Parathyroid adenoma (tissue), 2 donors: ENCODE results near the gene ZMYM2.

Experiments used
- H2AFZ ChIP-seq: fragments of 300-600 bp; sonication (generic); one replicate; pipeline ENCODE4 v1.7.0; 2017; ENCODE audit warnings: antibody characterized with exemption, mild to moderate bottlenecking
- H3K27ac ChIP-seq: fragments of 300-600 bp; sonication (generic); one replicate; pipeline ENCODE4 v1.7.0; 2017
- H3K27me3 ChIP-seq: fragments of 300-600 bp; sonication (generic); one replicate; pipeline ENCODE4 v1.7.0; 2017; ENCODE audit warnings: low read length; ENCODE audit not compliant: control insufficient read depth, insufficient read depth
- H3K36me3 ChIP-seq: fragments of 300-600 bp; sonication (generic); one replicate; pipeline ENCODE4 v1.7.0; 2017; ENCODE audit warnings: low read length; ENCODE audit not compliant: control insufficient read depth, insufficient read depth
- H3K4me1 ChIP-seq: fragments of 300-600 bp; sonication (generic); one replicate; pipeline ENCODE4 v1.7.0; 2017; ENCODE audit warnings: control low read depth
- H3K4me2 ChIP-seq: fragments of 300-600 bp; sonication (generic); one replicate; pipeline ENCODE4 v1.7.0; 2017; ENCODE audit warnings: low read length
- H3K4me3 ChIP-seq: fragments of 300-600 bp; sonication (generic); one replicate; pipeline ENCODE4 v1.7.0; 2017; ENCODE audit warnings: low read depth, low read length
- H3K79me2 ChIP-seq: fragments of 300-600 bp; sonication (generic); one replicate; pipeline ENCODE4 v1.7.0; 2017; ENCODE audit warnings: control low read depth
- H3K9ac ChIP-seq: fragments of 300-600 bp; sonication (generic); one replicate; pipeline ENCODE4 v1.7.0; 2017; ENCODE audit warnings: mild to moderate bottlenecking
- H3K9me3 ChIP-seq: fragments of 300-600 bp; sonication (generic); one replicate; pipeline ENCODE4 v1.7.0; 2017; ENCODE audit warnings: low read length; ENCODE audit not compliant: control insufficient read depth
- CTCF ChIP-seq: fragments of 300-600 bp; sonication (generic); IDR thresholded peaks from one replicate; pipeline ENCODE4 v1.7.0; 2017; ENCODE audit warnings: antibody characterized with exemption, mild to moderate bottlenecking
- donor health status: primary hyperparathyroidism.

ZMYM2 gene

DNA sequence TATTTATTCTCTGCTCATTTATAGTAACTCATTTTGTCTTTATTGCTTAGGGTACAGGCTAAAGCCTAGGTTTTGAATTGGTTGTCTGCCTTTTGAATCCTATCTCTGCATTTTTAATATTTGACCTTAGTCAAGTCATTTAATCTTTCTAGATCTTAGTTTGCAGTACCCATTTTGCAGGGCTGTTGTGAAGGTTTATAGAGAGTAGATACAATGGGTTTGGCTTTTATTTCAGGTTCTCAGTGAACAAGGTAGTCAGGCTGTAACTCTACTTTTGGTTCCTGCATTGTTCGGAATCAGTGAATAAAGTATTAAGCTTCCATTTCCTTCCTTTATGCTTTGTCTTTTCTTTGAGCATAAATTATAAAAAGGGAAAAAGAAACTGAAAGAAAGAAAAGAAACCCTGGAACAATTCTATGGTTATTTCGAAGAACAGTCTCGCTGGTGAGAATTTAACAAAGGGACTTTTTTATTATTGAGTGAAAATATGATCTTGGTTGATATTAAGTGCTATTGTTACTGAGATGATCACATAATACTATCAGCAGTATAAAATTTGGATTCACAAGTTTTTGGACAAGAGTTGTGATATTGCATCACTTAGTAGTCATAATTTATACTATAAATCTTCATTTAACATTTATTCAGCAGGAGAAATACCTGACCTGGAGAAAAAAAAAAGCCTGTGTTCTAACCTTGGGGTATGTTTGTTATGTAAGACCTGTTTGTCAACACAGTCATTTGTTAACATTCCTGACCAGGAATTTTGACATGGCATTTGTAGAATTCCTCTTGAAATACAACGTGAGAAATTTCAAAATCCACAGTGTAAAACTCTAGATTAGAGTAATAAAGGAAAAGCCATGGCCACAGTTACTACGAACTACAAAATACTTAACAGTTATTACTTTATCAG is 91.3 kb downstream of the ZMYM2 start:
- Histone ChIP-seq H3K27ac (no peak overlapping the region), H3K4me2 (no peak overlapping the region), H2AFZ (no peak overlapping the region), H3K9ac (no peak overlapping the region), H3K4me1 (no peaks in the 10 kb centered on the region), H3K9me3 (no peaks in the 10 kb centered on the region), H3K36me3 (no peaks in the 10 kb centered on the region), H3K4me3 (no peak overlapping the region), H3K79me2 (no peaks in the 10 kb centered on the region), H3K27me3 (no peaks in the 10 kb centered on the region)
- TF ChIP-seq CTCF, result no peak

GRCh38 chr13:20051366-20051765 is 92.8 kb downstream of the ZMYM2 start:
- Histone ChIP-seq H3K27me3 (no peaks in the 10 kb centered on the region), H3K4me2 (no peak overlapping the region), H3K9me3 (no peaks in the 10 kb centered on the region), H3K4me1 (no peaks in the 10 kb centered on the region), H3K9ac (no peak overlapping the region), H3K79me2 (no peaks in the 10 kb centered on the region), H3K36me3 (no peaks in the 10 kb centered on the region), H2AFZ (no peak overlapping the region), H3K4me3 (no peak overlapping the region), H3K27ac (no peak overlapping the region)
- TF ChIP-seq CTCF, result no peak

DNA sequence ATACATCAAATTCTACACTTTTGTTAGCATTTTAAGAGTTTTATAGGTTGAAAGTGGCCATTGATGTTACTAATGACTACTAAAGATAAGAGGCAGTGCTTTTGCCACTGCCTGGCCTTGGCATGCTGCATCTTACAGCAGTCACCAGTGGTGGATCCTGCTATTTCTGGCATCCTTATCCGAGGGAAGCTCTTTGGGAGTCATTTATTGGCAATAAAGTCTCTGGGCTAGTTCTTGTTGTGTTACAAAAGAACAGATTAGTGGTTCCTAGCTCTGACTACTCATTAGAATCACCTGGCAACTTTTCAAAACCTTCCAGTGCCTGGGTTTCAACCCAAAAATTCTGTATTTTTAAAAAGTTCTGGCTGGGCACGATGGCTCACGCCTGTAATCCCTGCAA is 94.5 kb downstream of the ZMYM2 start:
- no peak overlapping the region for H2AFZ ChIP-seq
- no peak overlapping the region for H3K9ac ChIP-seq
- no peak for TF ChIP-seq CTCF
- H3K4me1 ChIP-seq, result no peaks in the 10 kb centered on the region
- H3K4me2 ChIP-seq, result no peak overlapping the region
- H3K27me3 ChIP-seq, result no peaks in the 10 kb centered on the region
- H3K27ac ChIP-seq, result no peak overlapping the region
- H3K36me3 ChIP-seq, result no peaks in the 10 kb centered on the region
- no peak overlapping the region for H3K4me3 ChIP-seq
- H3K79me2 ChIP-seq, result no peaks in the 10 kb centered on the region
- H3K9me3 ChIP-seq, result no peaks in the 10 kb centered on the region

- Histone ChIP-seq H3K4me3 (no peak overlapping the region), H3K9me3 (no peaks in the 10 kb centered on the region), H3K4me1 (no peaks in the 10 kb centered on the region), H3K9ac (no peak overlapping the region), H3K27ac (no peak overlapping the region), H3K4me2 (no peak overlapping the region), H3K27me3 (no peaks in the 10 kb centered on the region), H3K36me3 (no peaks in the 10 kb centered on the region), H2AFZ (no peak overlapping the region), H3K79me2 (no peaks in the 10 kb centered on the region)
- no peak for TF ChIP-seq CTCF
These were observed 95.4 kb downstream of the ZMYM2 start for GRCh38 chr13:20053891-20054290.

DNA sequence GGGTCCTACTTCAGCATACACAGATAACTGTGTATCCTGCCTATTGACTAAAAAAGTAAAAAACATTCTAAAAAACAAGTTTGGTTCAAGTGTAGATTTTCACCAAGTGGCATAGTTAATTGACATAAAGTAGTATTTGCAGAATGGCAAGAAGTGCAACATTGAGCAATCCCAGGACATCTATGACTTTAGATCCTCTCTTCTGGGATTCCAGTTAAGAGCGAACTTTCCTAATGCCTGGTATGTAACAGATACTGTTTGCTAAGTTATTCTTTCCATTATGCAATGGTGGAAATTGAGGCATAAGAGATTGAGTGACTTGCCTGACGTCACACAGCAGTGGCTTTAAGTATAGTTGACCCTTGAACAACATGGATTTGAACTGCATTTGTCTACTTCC is 96.1 kb downstream of the ZMYM2 start:
- Histone ChIP-seq H3K4me2 (no peak overlapping the region), H3K36me3 (no peaks in the 10 kb centered on the region), H3K4me3 (no peak overlapping the region), H3K9me3 (no peaks in the 10 kb centered on the region), H3K9ac (no peak overlapping the region), H3K27ac (no peak overlapping the region), H3K79me2 (no peaks in the 10 kb centered on the region), H2AFZ (no peak overlapping the region), H3K4me1 (no peaks in the 10 kb centered on the region), H3K27me3 (no peaks in the 10 kb centered on the region)
- no peak for TF ChIP-seq CTCF
